Measurements from ENCODE around the gene THOC5.

The THOC5 gene

DNA sequence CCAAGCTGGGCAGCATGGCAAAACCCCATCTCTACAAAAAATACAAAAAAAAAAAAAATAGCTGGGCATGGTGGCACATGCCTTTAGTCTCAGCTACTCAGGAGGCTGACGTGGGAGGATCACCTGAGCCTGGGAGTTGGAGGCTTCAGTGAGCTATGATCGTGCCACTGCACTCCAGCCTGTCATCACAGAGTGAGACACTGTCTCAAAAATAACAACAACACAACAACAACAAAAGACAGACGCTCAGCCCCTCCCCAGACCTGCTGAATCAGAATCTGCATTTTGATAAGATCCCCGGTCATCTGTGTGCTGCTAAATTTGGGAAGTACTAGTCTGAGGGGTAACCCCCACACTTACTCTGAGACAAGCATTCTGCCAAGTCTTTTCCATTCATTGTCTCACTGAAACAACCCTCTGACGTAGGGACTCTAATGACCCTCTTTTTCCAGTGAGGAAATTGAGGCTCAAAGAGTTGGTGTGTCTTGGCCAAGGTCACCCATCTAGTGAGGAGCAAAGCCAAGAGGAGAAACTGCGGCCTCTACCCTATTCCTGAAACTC, 66.1 kb downstream of the THOC5 start:
- DNase-seq: no peak
- no peaks in the 10 kb centered on the region for H3K9me3 ChIP-seq (ENCODE audit: severe bottlenecking)
- no peak overlapping the region for H3K27ac ChIP-seq
- no peaks in the 10 kb centered on the region for H3K27me3 ChIP-seq (ENCODE audit: insufficient read depth, low read depth, severe bottlenecking)
- no peaks in the 10 kb centered on the region for H3K36me3 ChIP-seq
- TF ChIP-seq, protein P1, sequence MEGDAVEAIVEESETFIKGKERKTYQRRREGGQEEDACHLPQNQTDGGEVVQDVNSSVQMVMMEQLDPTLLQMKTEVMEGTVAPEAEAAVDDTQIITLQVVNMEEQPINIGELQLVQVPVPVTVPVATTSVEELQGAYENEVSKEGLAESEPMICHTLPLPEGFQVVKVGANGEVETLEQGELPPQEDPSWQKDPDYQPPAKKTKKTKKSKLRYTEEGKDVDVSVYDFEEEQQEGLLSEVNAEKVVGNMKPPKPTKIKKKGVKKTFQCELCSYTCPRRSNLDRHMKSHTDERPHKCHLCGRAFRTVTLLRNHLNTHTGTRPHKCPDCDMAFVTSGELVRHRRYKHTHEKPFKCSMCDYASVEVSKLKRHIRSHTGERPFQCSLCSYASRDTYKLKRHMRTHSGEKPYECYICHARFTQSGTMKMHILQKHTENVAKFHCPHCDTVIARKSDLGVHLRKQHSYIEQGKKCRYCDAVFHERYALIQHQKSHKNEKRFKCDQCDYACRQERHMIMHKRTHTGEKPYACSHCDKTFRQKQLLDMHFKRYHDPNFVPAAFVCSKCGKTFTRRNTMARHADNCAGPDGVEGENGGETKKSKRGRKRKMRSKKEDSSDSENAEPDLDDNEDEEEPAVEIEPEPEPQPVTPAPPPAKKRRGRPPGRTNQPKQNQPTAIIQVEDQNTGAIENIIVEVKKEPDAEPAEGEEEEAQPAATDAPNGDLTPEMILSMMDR (IDR thresholded peaks at IDR 0.05; ENCODE audit: low read depth, low read length): no peak
- no peak overlapping the region for H3K4me3 ChIP-seq (ENCODE audit: low read depth, low read length)

DNA sequence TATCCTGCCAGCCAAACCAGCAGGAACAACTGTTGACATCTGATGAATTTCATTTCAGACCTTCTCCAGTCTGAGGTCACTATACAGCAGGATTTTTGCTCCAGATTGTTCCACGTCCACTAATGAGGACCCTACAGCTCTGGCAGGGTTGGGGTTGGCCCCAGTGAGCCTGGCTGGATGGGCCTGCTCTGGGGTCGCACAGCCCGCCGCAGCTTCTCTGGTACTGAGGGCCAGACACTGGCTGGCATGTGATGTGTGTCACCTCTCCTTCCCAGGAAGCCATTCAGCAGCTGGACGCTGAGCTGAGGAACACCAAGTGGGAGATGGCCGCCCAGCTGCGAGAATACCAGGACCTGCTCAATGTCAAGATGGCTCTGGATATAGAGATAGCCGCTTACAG, 68.1 kb downstream of the THOC5 start:
- no peaks in the 10 kb centered on the region for H3K9me3 ChIP-seq (ENCODE audit: severe bottlenecking)
- H3K36me3 ChIP-seq: no peaks in the 10 kb centered on the region
- TF ChIP-seq, protein P1 (IDR thresholded peaks at IDR 0.05; ENCODE audit: low read depth, low read length): no peak

DNA sequence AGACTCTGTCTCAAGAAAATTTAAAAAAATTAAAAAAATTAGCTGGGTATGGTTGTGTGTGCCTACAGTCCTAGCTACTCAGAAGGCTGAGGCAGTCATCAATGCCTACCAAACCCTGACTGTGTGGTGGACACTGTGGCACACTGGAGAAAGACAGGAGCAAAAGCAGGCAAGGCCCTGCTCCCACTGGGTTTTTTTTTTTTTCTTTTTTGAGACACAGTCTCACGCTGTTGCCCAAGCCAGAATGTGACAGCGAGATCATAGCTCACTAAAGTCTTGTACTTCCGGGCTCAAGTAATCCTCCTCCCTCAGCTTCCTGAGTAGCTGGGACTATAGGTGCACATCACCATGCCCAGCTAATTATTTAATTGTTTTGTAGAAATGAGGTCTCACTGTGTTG, 68.9 kb downstream of the THOC5 start:
- H3K9me3 ChIP-seq (ENCODE audit: severe bottlenecking): no peaks in the 10 kb centered on the region
- no peak for DNase-seq
- no peak overlapping the region for H3K4me3 ChIP-seq (ENCODE audit: low read depth, low read length)
- no peaks in the 10 kb centered on the region for H3K36me3 ChIP-seq
- TF ChIP-seq, protein P1 (IDR thresholded peaks at IDR 0.05; ENCODE audit: low read depth, low read length): no peak
- no peak overlapping the region for H3K27ac ChIP-seq
- no peaks in the 10 kb centered on the region for H3K27me3 ChIP-seq (ENCODE audit: insufficient read depth, low read depth, severe bottlenecking)

More for the DNA sequence above, 68.1 kb downstream of the THOC5 start:
- Histone ChIP-seq H3K27me3 (ENCODE audit: insufficient read depth, low read depth, severe bottlenecking) (no peaks in the 10 kb centered on the region), H3K27ac (no peak overlapping the region), H3K4me3 (ENCODE audit: low read depth, low read length) (no peak overlapping the region)
- no peak for DNase-seq

- Histone ChIP-seq H3K4me3 (ENCODE audit: low read depth, low read length) (no peak overlapping the region), H3K27me3 (ENCODE audit: insufficient read depth, low read depth, severe bottlenecking) (no peaks in the 10 kb centered on the region), H3K36me3 (no peaks in the 10 kb centered on the region), H3K27ac (no peak overlapping the region), H3K9me3 (ENCODE audit: severe bottlenecking) (no peaks in the 10 kb centered on the region)
- DNase-seq: no peak
- TF ChIP-seq, protein P1 (IDR thresholded peaks at IDR 0.05; ENCODE audit: low read depth, low read length): no peak
These were observed 70.3 kb downstream of the THOC5 start for GRCh38 chr22:29483254-29483653.

DNA sequence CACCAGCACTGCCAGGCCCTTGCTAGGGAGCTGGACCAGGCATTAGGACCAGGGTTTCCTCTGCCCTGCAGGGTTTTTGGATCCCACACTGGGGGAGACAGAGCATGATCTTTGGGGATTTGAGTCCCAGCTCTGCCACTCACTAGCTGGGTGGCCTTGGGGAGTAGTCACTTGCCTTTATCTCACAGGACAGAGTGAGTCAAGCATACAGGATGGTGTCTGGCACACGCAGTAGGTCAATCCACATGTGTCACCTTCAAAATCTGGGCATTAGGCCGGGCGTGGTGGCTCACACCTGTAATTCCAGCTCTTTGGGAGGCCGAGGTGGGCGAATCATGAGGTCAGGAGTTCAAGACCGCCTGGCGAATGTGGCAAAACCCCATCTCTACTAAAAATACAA, 70.8 kb downstream of the THOC5 start:
- H3K27me3 ChIP-seq (ENCODE audit: insufficient read depth, low read depth, severe bottlenecking): no peaks in the 10 kb centered on the region
- TF ChIP-seq, protein P1 (IDR thresholded peaks at IDR 0.05; ENCODE audit: low read depth, low read length): no peak
- no peaks in the 10 kb centered on the region for H3K9me3 ChIP-seq (ENCODE audit: severe bottlenecking)
- no peak overlapping the region for H3K4me3 ChIP-seq (ENCODE audit: low read depth, low read length)
- H3K36me3 ChIP-seq: no peaks in the 10 kb centered on the region
- DNase-seq: no peak
- no peak overlapping the region for H3K27ac ChIP-seq

- TF ChIP-seq, protein P1 (IDR thresholded peaks at IDR 0.05; ENCODE audit: low read depth, low read length): no peak
- Histone ChIP-seq H3K27ac (no peak overlapping the region), H3K9me3 (ENCODE audit: severe bottlenecking) (no peaks in the 10 kb centered on the region), H3K27me3 (ENCODE audit: insufficient read depth, low read depth, severe bottlenecking) (no peaks in the 10 kb centered on the region), H3K4me3 (ENCODE audit: low read depth, low read length) (no peak overlapping the region), H3K36me3 (no peaks in the 10 kb centered on the region)
- DNase-seq: no peak
These were observed 71.3 kb downstream of the THOC5 start for GRCh38 chr22:29482253-29482652.

Measured in WERI-Rb-1 (cell line).